ENCODE measurements around the gene RNF213.

Gene RNF213

DNA sequence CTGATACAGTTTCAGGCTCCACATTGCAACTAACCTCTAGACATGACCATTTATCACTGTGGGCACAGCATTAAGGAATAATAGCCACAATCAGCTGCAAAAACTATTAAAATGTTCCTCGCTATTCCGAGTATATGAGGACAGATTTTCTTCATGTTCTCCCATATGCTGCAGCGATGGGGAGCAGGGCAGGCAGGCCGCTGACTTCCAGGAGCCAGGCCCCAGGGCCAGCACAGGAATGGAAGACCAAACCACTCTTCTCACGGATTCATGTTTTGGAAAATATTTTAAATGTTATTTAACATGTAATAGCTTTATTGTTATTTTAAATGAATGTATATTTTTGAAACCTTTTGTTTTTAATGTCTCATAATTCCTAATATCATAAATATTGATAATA, 110.5 kb downstream of the RNF213 start:
- no peak for DNase-seq (ENCODE audit: low read depth in 2 of 2)

DNA sequence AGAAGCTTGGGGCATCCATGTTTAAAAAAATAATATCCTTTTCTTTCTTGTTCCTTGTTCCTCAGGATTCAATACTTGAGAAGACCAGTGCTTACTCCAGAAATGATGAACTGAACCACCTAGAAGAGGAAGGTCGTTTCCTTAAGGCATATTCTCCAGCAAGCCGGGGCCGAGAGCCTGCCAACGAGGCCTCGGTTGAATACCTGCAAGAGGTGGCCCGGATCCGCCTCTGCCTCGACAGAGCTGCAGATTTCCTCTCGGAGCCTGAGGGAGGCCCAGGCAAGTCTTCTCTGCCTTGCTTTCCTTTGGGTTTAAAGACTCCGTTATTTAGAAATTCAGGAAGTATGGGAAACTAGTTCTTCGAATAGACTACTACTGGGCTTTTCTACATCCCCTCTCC, 111.8 kb downstream of the RNF213 start:
- DNase-seq (ENCODE audit: low read depth in 2 of 2), result no peak

DNA sequence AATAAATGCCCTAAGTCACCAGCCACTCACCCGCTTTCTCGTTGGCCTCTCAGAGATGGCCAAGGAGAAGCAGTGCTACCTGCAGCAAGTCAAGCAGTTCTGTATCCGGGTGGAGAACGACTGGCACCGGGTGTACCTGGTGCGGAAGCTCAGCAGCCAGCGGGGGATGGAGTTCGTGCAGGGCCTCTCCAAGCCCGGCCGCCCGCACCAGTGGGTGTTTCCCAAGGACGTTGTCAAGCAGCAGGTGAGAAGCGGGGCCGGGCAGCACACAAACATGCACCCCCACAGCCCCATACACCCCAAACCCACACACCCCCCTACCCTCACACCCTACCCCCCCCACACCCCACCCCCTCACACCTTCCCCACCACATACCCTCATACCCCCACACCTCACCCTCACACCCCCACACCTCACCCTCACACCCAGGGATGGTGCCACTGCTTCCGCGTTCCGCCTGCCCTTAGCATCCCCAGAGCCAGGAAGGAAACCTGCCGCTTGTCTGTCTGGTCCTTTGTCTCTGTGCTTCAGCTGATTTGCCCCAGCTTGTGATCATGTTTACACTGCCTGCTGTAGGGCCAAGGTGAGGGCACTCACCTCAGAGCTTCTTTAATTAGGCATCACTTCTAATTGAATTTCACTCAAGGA, 112.4 kb downstream of the RNF213 start:
- DNase-seq (ENCODE audit: low read depth in 2 of 2), result no peak

DNA sequence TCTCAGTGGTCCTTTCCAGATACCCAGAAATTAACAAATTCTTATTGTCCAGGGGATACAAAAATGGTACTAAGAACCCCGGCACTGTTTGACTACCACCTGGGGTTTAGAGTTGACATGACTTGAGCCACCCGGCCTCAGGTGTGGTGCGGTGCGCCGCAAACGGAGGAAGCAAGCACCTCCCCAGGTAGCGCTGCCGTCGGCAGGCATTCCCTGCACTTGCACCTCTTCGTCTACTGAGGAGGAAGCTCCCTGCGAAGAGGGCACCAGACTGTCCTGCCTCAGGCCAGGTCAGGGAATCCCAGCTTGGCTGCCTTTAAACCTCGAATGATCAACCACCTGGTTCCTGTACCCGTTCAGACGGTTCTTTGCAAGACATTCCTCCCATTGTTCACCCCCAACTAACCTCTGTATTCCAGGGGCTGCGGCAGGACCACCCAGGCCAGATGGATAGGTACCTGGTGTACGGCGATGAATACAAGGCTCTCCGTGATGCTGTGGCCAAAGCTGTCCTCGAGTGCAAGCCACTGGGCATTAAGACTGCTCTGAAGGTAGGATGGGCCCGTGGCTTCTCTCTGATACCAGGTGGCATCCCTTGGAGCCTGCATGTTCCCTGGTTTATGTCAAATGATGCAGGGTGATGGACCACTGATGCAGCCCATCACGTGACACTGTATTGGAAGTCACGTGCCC, 113.5 kb downstream of the RNF213 start:
- DNase-seq (ENCODE audit: low read depth in 2 of 2), result no peak

DNA sequence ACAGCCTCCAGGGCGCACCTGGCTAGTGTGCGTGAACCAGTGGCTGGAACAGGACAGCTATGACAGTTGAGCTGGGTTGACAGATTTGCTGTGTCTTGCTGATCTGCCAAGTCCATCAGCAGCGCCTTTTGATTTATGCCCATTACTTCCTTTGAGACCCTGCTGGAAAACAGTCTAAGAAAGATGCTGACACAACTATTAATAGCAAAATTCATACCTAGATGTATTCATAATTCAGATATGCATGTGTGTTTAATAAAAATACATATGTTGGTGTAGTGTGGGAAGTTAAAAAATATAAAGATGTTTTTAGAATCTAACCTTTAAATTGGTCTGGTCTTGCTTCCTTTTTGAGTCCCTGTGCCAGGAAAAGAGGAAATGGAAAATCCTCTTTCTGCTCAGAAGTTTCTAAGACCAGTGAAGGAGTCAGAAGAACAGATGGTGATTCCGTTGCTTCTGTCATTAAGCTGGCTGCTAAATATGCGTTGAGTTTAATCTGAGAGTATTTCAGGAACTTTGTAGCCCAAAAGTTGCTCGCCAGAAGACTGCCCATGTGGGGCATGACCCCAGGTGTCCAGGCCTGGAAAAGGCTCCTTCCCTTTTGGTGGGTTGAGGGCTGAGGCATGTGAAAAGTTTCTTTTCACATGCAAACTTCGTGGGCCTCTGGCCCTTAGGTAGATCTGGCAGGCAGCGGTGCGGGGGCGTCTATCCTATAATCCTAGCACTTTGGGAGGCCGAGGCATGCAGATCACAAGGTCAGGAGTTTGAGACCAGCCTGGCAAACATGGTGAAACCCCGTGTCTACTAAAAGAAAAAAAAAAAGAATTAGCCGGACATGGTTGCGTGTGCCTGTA, 114.3 kb downstream of the RNF213 start:
- DNase-seq (ENCODE audit: low read depth in 2 of 2), result no peak

DNA sequence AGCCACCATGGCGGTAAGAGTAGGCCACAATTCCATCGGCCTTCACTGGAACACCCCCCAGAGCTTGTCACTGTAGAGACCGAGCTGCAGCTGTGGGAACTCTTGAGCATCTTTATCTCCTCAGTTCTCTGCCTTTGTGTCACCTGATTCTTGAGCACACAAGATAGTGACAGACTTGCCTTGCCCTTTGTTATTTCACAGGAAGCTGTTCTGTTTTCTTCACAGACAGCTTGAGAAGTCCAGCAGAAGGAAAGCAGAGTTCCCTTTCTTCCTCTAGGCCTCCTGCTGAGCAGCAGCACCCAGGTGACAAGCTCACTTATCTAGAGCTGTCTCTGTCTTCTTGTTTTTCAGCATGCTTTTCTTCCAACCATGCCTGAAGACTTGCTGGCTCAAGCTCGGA, 115.9 kb downstream of the RNF213 start:
- no peak for DNase-seq (ENCODE audit: low read depth in 2 of 2)

DNA sequence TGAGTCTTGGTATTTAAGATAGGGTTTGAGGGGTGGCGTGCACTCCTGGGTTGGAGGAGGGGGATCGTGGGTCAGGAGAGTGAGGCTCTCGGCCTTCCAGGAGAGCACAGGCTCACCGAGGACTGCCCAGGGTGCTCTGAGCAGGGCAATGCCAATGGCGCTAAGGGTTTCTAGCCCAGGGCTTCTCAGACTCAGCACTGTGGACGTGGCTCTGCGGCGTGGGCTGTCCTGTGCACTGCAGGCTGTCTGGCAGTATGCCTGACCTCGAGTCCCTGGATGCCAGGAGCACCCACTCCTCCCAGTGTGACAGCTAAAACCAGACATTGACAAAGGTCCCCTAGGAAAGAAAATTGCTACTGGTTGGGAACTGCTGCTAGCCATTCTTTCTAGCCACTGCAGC, 117.1 kb downstream of the RNF213 start:
- DNase-seq (ENCODE audit: low read depth in 2 of 2), result no peak

DNA sequence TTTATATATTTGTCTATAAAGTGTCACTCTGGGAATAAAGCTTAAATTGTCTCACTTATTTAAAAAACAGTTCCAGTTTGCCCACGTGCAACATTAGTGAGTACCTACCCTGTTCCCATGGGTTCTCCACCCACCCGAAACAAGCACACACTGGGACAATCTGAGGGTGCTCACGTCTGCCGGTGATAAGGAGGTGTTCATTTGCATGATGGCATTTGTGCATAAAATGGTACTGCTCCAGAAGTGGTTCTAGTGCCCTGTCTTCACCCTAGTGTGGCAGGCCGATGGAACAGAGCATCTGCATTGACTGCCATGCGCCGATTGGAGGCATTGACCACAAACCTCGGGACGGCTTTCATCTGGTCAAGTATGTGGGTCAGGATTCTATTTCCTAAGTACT, 118.7 kb downstream of the RNF213 start:
- DNase-seq (ENCODE audit: low read depth in 2 of 2), result no peak

DNA sequence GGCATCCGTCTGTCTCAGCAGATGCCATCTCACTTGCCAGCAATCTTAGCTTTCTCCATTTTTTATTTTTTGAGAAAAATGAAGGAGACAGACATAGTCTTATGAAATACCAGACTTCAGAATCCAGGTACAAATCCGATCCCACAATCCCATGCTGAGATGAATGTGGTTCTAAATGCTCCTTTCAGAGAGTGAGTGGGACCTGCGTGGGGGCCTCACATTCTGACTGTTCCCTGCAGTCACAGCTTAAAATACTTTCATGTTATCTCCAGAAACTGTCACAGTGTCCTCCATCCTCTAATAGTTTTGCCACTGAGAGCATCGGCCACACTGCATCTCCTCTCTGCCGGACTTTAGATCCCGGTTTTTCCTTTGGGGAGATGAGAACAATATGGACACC, 119.4 kb downstream of the RNF213 start:
- DNase-seq (ENCODE audit: low read depth in 2 of 2), result no peak

DNA sequence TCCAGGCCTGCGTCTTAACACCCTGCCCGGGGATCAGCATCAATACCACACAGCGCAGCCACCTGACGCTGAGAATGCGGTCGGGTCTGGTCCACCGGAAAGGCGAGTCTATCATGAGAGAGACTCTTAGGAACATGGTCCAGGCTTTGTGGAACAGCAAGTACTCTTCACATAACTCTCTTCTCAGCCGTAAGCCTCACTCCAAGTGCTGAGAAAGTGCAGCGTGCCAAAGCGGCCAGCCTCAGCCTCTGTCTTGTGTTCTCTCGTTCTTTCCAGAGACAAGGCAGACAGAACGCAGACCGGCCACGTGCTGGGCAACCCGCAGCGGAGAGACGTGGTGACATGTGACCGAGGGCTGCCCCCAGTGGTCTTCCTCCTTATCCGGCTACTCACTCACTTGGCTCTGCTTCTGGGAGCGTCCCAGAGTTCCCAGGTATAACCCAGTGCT, 119.9 kb downstream of the RNF213 start:
- DNase-seq (ENCODE audit: low read depth in 2 of 2), result no peak

DNA sequence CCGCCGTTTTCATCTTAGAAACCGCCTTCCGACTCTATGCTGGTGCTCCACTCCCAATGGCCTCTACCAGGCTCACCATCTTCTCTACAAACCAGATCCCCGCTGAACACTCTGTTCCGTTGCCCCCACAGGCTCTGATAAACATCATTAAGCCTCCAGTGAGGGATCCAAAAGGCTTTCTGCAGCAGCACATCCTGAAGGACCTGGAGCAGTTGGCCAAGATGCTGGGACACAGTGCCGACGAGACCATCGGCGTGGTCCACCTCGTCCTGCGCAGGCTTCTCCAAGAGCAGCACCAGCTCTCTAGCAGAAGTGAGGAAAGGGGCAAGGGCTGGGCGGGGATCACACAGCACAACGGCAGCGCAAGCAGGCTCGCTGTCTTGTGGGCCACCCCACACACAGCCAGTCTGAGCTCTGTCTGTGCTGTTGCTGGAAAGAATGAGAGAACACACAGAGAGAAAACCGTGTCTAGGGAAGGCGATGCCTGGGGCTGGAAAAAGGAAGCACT, 120.8 kb downstream of the RNF213 start:
- DNase-seq (ENCODE audit: low read depth in 2 of 2), result no peak

DNA sequence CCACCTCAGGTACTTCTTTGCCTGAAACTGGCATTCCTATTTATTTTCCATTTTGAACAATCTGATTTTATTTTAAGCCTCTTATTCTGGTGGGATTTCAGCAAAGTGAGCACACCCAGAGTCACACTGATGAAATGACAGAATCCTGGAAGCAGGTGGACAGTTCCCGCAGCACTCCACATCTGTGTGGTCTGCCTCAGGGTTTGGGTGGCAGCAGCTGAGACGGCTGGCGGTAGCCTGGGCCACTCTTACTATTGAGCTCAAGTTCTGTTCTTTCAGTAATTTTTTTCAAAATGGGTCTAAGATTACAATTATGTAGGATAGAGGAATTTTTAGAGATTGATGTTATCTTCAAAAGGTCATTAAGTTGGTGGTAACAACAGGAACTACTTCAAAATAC, 121.8 kb downstream of the RNF213 start:
- no peak for DNase-seq (ENCODE audit: low read depth in 2 of 2)

DNA sequence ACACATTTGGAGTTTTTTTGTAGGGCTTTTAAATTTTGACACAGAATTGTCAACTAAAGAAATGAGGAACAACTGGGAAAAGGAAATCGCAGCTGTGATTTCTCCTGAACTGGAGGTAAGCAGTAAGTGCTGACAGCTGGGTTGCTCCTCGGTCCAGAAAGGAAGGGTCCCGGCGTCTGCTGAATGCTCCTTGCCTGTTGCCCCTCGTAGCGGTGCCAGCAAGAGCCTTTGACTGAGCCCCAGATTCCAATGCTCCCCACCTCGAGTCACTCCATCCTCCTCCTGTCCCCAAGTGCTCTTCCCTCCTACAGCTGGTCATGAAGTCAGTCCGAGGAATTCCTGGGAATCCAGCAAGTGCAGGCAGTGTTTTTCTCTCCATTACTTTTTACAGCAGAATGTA, 122.3 kb downstream of the RNF213 start:
- DNase-seq (ENCODE audit: low read depth in 2 of 2), result no peak

DNA sequence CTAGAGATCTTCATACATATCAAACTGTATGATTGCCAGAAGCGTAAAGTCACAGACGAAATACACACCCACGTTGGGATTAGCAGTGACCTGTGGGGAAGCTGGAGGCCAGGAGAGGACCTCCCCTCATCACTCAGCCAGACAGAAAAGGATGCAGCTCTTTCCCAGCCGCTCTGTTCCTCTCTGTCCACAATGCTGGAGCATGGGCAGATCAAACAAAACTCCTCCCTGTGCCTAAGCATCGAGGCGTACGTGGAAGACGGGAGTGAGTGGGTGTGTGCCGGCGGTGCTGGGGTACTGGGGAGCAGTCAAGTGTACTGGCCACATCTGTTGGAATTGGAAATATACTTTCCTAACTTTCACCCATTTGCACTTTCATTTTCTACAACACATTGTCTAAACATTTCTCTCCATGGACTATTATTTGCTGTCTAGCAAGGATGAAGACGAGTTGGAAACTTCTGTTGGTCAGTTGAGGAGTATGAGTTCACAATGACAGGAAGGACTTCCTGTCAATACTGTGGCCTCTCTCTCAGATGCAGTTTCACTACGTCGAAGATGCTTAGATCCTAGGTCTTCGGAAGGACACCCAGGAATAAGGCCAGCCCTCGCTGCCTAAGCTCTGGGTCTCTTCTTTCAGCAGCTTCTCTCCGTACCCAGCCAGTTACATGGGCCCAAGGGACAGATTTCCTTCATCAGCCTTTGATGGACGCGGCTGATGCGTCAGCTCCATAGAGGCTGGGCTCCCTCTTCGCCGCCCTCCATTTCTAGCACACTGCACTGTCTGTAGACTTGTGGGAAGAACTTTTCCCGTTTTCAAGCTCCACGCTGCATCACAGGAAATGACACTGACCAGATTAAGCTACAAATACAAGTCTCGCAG, 123.7 kb downstream of the RNF213 start:
- no peak for DNase-seq (ENCODE audit: low read depth in 2 of 2)

DNA sequence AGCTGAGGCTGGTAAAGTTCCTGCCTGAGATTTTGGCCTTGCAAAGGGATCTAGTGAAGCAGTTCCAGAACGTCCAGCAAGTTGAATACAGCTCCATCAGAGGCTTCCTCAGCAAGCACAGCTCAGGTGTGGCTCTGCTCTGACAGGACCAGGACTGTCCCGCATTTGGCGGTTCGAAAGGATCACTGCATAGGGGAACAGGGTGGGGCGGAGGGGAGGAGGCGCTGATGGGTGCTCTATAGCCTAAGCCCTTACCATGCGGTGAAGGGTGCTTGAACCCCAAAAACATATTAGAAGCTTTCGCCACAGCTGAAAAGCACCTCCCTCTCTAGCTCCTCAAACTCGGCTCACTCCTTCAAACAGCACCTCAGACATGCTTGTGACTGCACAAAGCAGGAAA, 124.4 kb downstream of the RNF213 start:
- no peak for DNase-seq (ENCODE audit: low read depth in 2 of 2)

DNA sequence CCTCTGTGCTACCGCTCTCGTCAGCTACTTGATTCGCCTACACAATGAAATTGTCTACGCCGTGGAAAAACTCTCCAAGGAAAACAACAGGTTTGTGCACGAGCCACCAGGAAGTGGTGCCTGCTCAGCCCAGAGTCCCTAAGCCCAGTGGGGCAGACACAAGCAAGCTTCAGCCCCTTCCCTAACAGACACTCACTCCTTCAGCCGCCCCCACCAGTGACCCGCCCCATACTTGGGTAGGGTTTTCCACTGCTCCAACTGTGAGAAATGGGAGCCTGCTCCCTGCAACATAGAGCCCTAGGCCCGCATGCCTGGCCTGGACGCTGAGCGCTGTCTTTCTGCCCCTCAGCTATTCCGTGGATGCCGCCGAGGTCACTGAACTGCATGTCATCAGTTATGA, 125.7 kb downstream of the RNF213 start:
- no peak for DNase-seq (ENCODE audit: low read depth in 2 of 2)

DNA sequence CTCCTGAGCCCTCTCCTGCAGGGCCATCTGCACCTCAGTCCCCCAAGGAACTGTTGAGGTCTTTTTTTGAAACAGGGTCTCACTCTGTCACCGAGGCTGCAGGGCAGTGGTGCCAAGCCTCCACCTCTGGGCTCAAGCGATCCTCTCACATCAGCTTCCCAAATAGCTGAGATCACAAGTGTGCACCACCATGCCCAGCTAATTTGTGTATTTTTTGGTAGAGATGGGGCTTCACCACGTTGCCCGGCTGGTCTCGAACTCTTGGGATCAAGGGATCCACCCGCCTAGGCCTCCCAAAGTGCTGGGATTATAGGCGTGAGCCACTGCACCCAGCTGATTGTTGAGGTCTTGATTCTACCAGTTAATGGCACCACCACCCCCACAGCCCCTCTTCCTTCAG, 126.4 kb downstream of the RNF213 start:
- no peak for DNase-seq (ENCODE audit: low read depth in 2 of 2)

DNA sequence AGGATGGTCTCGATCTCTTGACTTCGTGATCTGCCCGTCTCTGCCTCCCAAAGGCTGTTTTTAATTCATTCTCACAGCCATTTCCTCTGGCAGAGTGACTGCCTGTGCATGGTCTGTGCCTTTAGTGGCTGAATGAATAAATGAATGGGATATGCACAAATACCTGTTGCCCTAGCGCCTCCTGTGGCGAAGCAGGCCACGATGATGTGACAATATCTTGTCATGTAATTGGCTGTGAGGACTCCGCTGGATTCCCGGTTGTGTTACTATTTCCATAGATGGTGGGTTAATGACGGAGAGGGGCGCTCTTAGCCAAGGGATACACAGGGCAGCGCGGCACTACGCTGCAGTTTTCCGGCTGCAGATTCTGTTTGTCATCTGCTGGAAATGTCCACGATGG, 127.5 kb downstream of the RNF213 start:
- no peak for DNase-seq (ENCODE audit: low read depth in 2 of 2)

DNA sequence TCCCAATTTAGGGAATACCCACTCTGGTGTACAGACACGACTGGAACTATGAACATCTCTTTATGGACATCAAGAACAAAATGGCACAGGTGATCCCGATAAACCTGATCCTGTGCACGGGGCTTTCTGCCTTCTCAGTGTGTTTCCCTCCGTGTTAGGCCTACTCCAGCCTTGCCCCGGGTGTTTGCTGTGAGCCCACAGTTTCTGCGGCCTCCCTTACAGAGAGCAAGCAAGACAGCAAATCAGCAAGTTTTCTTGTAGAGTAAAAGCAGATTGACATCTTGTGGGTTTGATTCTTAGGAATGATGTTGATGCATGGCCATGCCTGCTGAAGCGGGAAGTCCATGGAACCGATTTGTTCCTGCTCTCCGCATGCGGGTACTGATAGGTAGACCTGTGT, 127.9 kb downstream of the RNF213 start:
- DNase-seq (ENCODE audit: low read depth in 2 of 2), result no peak

DNA sequence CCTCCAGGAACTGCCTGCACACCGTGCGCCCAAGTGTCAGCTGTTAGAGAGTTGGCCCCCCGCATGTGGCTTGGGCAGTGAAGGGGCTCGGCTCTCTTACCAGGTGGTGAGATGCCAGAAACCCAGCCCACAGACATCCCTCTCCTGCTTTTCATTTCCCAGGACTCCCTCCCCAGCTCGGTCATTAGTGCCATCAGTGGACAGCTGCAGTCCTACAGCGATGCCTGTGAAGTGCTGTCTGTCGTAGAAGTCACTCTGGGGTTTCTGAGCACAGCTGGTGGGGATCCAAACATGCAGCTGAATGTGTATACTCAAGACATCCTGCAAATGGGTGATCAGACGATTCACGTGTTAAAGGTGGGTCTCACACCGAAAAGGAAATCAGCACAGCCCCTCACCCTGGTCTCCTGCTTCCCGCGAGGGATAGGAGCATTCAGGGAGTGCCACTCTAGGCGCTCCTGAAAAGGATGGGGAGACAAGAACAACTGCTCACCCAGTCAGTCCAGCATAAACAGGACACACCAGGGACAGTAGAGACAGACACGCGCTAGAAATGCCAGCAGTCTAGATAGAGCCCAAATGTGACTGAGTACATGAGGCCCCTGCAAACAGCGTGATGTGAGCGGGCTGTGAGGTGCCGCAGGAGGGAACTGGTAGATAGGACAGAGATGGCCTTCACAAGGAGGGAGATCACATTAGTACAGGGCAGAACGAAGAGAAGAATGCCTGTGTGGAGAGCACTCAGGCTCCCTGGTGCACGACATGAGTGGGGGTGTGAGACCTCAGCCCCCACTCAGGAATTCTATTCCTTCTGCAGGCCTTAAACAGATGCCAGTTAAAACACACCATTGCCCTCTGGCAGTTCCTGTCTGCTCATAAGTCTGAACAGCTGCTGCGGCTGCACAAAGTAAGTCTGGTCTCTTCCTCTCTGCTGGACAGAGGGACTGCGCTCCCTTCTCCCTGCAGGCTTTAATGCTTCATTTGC, 128.7 kb downstream of the RNF213 start:
- DNase-seq (ENCODE audit: low read depth in 2 of 2), result no peak

Data from stimulated activated CD8-positive, alpha-beta memory T cell treated with anti-CD3 and anti-CD28 coated beads, Interleukin-7, amount 100 ng/mL, for 4 hours (primary cell).